GM23248 (cell line): ENCODE results near the gene AKIRIN1. TPM values are rescaled to one million over a fixed set of nuclear protein-coding genes. Genes with fewer than 3 reads are reported as not detected.

Experiments
- DNase-seq: peaks from one replicate; pipeline ENCODE4 v3.0.0-alpha.2; 2015
- H2AFZ ChIP-seq: fragments of 200-600 bp; sonication (generic); 2 replicates; pipeline ENCODE4 v1.6.1; 2016; ENCODE audit warnings: antibody characterized with exemption
- H3F3A ChIP-seq: fragments of 200-600 bp; sonication (generic); 2 replicates; pipeline ENCODE4 v1.6.1; 2016; ENCODE audit warnings: mild to moderate bottlenecking, antibody characterized with exemption, mixed run types; ENCODE audit not compliant: insufficient read depth
- H3K27ac ChIP-seq: fragments of 200-600 bp; sonication (generic); 2 replicates; pipeline ENCODE4 v1.5.1; 2016; ENCODE audit warnings: mild to moderate bottlenecking
- H3K27me3 ChIP-seq: fragments of 200-600 bp; sonication (generic); replicated peaks from 2 replicates; pipeline ENCODE4 v1.6.1; 2016; ENCODE audit warnings: mild to moderate bottlenecking; ENCODE audit not compliant: insufficient read depth
- H3K36me3 ChIP-seq: fragments of 200-600 bp; sonication (generic); 2 replicates; pipeline ENCODE4 v1.6.1; 2016; ENCODE audit warnings: low read depth, mild to moderate bottlenecking
- H3K4me1 ChIP-seq: fragments of 200-600 bp; sonication (generic); 2 replicates; pipeline ENCODE4 v1.6.1; 2016; ENCODE audit warnings: mild to moderate bottlenecking; ENCODE audit not compliant: insufficient read depth
- H3K4me2 ChIP-seq: fragments of 200-600 bp; sonication (generic); one replicate; pipeline ENCODE4 v1.6.1; 2016; ENCODE audit warnings: mild to moderate bottlenecking; ENCODE audit not compliant: unreplicated experiment
- H3K4me3 ChIP-seq: fragments of 200-600 bp; sonication (generic); 2 replicates; pipeline ENCODE4 v1.5.1; 2016; ENCODE audit warnings: mild to moderate bottlenecking
- H3K79me2 ChIP-seq: fragments of 200-600 bp; sonication (generic); 2 replicates; pipeline ENCODE4 v1.6.1; 2016; ENCODE audit warnings: mild to moderate bottlenecking; ENCODE audit not compliant: insufficient read depth
- H3K9ac ChIP-seq: fragments of 200-600 bp; sonication (generic); 2 replicates; pipeline ENCODE4 v1.6.1; 2016; ENCODE audit warnings: mild to moderate bottlenecking
- H3K9me2 ChIP-seq: fragments of 200-600 bp; sonication (generic); 2 replicates; pipeline ENCODE4 v1.6.1; 2016; ENCODE audit warnings: mixed run types, mild to moderate bottlenecking, moderate library complexity; ENCODE audit not compliant: insufficient read depth
- H3K9me3 ChIP-seq: fragments of 200-600 bp; sonication (generic); one replicate; pipeline ENCODE4 v1.6.1; 2017; ENCODE audit warnings: low read depth
- H4K20me1 ChIP-seq: fragments of 200-600 bp; sonication (generic); 2 replicates; pipeline ENCODE4 v1.6.0; 2016; ENCODE audit not compliant: insufficient read depth
- EZH2 ChIP-seq: fragments of 200-600 bp; sonication (generic); IDR thresholded peaks from 2 replicates; pipeline ENCODE4 v1.6.1; 2018; ENCODE audit warnings: antibody characterized with exemption, mild to moderate bottlenecking; ENCODE audit not compliant: insufficient read depth, poor library complexity, severe bottlenecking
- EZH2phosphoT487 ChIP-seq: fragments of 200-600 bp; sonication (generic); IDR thresholded peaks from 2 replicates; pipeline ENCODE4 v1.6.1; 2018; ENCODE audit warnings: antibody characterized with exemption, moderate library complexity, mild to moderate bottlenecking, low read depth; ENCODE audit not compliant: insufficient read depth
- WGBS, 2 experiments: methylation state at CpG; one replicate each; pipeline ENCODE4 v1.1.6; 2015 to 2017; ENCODE audit warnings: low lambda C conversion rate in 2 of 2, low coverage in 1 of 2; ENCODE audit errors: missing lambda C conversion rate in 2 of 2; 5-methylcytosine and 5-hydroxymethylcytosine counted together
- in situ Hi-C: fragments of 300-500 bp; cut with MboI; formaldehyde crosslinking; loops from 2 replicates; pipeline ENCODE4 v1.15.0; 2020
- polyA plus RNA-seq: library from polyadenylated mRNA; unstranded; fragments of >200 nt; fragmentation: Nextera tagmentation; extraction: Ambion mirVana; gene quantifications from 2 replicates; pipeline ENCODE4 v1.2.1, GENCODE V29; 2016
- total RNA-seq: library from RNA; depleted of rRNA; stranded (reverse); fragments of >200 nt; shearing (Covaris generic); gene quantifications from 2 replicates; pipeline ENCODE4 v1.2.3, GENCODE V29; 2014

Gene AKIRIN1
- total and polyA plus RNA-seq, 2 experiments from 2014 or later: 68.5 to 69.7 TPM

DNA sequence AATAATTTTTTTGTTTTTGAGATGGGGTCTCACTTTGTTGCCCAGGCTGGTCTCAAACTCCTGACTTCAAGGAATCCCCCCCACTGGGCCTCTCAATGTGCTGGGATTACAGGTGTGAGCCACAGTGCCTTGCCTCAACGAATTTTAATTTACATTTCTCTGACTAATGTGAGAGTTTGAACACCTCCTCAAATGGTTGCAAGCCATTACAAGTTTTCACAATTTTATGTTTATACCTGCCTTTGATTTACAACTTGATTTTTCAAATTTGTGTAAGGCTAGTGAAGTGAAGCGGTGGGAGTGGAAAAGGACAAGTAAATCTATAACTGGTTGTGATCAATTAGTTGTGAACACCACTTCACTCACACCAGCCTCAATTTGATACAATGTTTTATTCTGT is 40.5 kb upstream of the AKIRIN1 start:
- Histone ChIP-seq H3K9ac (no peak overlapping the region), H4K20me1 (no peaks in the 10 kb centered on the region), H3K79me2 (no peaks in the 10 kb centered on the region), H3K4me3 (no peak overlapping the region), H3F3A (0 out of 2 replicates have a peak, but pooled peaks cover 5% of the 10 kb centered on the region), H3K4me2 (no peak overlapping the region), H3K27me3 (no peaks in the 10 kb centered on the region), H3K9me2 (no peaks in the 10 kb centered on the region), H3K9me3 (no peaks in the 10 kb centered on the region), H3K4me1 (peaks cover 8% of the 10 kb centered on the region; the same call in 1 of the 2 replicates), H3K27ac (no peak overlapping the region), H3K36me3 (no peaks in the 10 kb centered on the region), H2AFZ (no peak overlapping the region)
- TF ChIP-seq EZH2: no peak
- TF ChIP-seq EZH2phosphoT487: no peak
- in situ Hi-C loops: no loop called here
- 48 to 54% methylated on average over 2 of the region's 2 CpGs for WGBS, 2 experiments
- no peak for DNase-seq

DNA sequence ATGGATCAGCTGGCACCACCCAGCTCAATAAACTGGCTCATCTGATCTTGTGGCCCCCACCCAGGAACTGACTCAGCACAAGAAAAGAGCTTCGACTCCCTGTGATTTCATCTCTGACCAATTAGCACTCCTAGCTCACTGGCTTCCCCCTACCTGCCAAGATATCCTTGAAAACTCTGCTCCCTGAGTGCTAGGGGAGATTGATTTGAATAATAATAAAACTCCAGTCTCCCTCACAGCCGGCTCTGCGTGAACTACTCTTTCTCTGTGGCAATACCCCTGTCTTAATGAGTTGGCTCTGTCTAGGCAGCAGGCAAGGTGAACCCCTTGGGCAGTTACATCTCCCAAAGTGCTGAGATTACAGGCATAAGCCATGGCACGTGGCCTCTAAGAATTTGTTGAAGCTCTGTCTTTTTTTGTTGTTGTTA is 37.6 kb upstream of the AKIRIN1 start:
- H3K27ac ChIP-seq: no peak overlapping the region
- peak; percentile 20 for DNase-seq
- 39 to 45% methylated on average over 4 of the region's 4 CpGs for WGBS, 2 experiments

DNA sequence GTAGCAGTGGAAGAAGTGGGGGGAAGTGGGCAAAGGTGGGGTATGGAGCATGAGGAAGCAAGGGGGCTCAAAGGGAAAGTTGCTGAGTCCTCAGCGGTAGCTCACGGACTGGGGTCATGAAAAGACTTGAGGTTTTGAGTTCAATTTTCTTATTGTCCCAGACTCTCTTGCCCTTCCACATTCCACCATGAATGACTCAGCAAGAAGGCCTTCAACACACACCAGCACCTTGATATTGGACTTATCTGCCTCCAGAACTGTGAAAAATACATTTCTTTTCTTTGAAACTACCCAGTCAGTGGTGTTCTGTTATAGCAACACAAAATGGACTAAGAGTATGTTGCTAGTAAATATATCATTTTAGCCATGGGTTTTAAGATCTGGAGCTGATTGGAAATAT is 32.1 kb upstream of the AKIRIN1 start:
- no peaks in the 10 kb centered on the region for H3K27me3 ChIP-seq
- H3K9ac ChIP-seq: no peak overlapping the region
- H3K4me2 ChIP-seq: no peak overlapping the region
- no peaks in the 10 kb centered on the region for H3K36me3 ChIP-seq
- H3K27ac ChIP-seq: no peak overlapping the region
- WGBS, 2 experiments: 88 to 93% methylated on average over 2 of the region's 2 CpGs
- peaks cover 21% of the 10 kb centered on the region for H3F3A ChIP-seq
- H3K9me2 ChIP-seq: no peaks in the 10 kb centered on the region
- H3K4me1 ChIP-seq: peaks cover 20% of the 10 kb centered on the region
- TF ChIP-seq EZH2: no peak
- TF ChIP-seq EZH2phosphoT487: no peak
- in situ Hi-C loops: no loop called here
- H3K4me3 ChIP-seq: no peak overlapping the region
- no peaks in the 10 kb centered on the region for H4K20me1 ChIP-seq
- no peaks in the 10 kb centered on the region for H3K79me2 ChIP-seq
- no peak overlapping the region for H2AFZ ChIP-seq
- DNase-seq: peak; percentile 38
- H3K9me3 ChIP-seq: no peaks in the 10 kb centered on the region

More for the DNA sequence above, 37.6 kb upstream of the AKIRIN1 start:
- Histone ChIP-seq H3K79me2 (no peaks in the 10 kb centered on the region), H3K9ac (no peak overlapping the region), H3K27me3 (no peaks in the 10 kb centered on the region), H3F3A (0 out of 2 replicates have a peak, but pooled peaks cover 5% of the 10 kb centered on the region), H4K20me1 (no peaks in the 10 kb centered on the region), H3K36me3 (no peaks in the 10 kb centered on the region), H3K9me3 (no peaks in the 10 kb centered on the region), H2AFZ (peak overlapping the region; percentile 29; the same call in 1 of the 2 replicates), H3K4me2 (no peak overlapping the region), H3K4me3 (no peak overlapping the region), H3K9me2 (no peaks in the 10 kb centered on the region), H3K4me1 (peaks cover 8% of the 10 kb centered on the region; the same call in 1 of the 2 replicates)
- TF ChIP-seq EZH2phosphoT487: no peak
- TF ChIP-seq EZH2: no peak
- in situ Hi-C loops: no loop called here

DNA sequence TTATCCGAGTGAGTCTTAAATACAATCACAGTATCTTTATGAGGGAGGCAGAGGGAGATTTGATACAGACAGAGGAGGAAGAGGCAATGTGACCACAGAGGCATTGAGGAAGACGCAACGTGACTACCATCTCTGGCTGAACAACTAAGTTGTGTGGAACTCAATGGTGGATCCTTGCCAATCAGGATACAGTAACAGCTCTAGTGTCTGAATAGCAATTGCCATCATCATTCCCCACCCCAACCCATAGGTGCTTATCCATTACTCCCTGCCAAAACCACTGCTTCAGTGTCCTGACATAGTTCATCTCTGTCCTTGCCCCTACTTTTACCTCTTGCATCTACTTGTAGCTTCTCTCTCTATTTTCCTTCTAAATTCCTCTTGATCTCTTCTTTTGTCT is 29.0 kb upstream of the AKIRIN1 start:
- Histone ChIP-seq H2AFZ (peak overlapping the region; percentile 53), H3K27me3 (no peaks in the 10 kb centered on the region), H4K20me1 (no peaks in the 10 kb centered on the region), H3K4me3 (peak overlapping the region; percentile 52), H3K27ac (peak overlapping the region; percentile 97), H3K79me2 (no peaks in the 10 kb centered on the region), H3K9me3 (no peaks in the 10 kb centered on the region), H3K9me2 (no peaks in the 10 kb centered on the region), H3K4me1 (peaks cover 20% of the 10 kb centered on the region), H3F3A (peaks cover 21% of the 10 kb centered on the region), H3K36me3 (no peaks in the 10 kb centered on the region), H3K4me2 (peak overlapping the region; percentile 83), H3K9ac (peak overlapping the region; percentile 65)
- WGBS, 2 experiments: 23 to 28% methylated on average over 3 of the region's 3 CpGs
- in situ Hi-C loops: no loop called here
- TF ChIP-seq EZH2 (no peak), EZH2phosphoT487 (no peak)
- DNase-seq: peak; percentile 95

DNA sequence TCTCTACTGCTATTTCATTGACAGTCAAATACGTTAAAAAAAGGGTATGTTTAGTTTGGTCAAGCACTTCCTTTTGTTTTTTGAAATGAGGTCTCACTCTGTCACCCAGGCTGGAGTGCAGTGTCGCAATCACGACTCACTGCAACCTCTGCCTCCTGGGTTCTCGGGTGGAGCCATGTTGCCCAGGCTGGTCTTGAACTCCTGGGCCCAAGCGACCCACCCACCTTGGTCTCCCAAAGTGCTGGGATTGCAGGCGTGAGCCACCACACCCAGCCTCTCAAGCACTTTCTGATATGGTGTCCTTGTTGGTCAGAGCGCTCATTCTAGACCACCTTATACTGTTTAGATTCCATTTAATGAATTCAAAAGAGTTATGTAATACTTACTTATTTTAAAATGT is 28.5 kb upstream of the AKIRIN1 start:
- Histone ChIP-seq H3K27me3 (no peaks in the 10 kb centered on the region), H3K79me2 (no peaks in the 10 kb centered on the region), H3K9ac (no peak overlapping the region), H3K4me2 (peak overlapping the region; percentile 83), H2AFZ (peak overlapping the region; percentile 9; the same call in 1 of the 2 replicates), H3K36me3 (no peaks in the 10 kb centered on the region), H4K20me1 (no peaks in the 10 kb centered on the region), H3K4me1 (peaks cover 20% of the 10 kb centered on the region), H3K4me3 (peak overlapping the region; percentile 3; the same call in 1 of the 2 replicates), H3K9me2 (no peaks in the 10 kb centered on the region), H3F3A (peaks cover 21% of the 10 kb centered on the region), H3K9me3 (no peaks in the 10 kb centered on the region), H3K27ac (peak overlapping the region; percentile 97)
- peak; percentile 58 for DNase-seq
- WGBS, 2 experiments: 73 to 80% methylated on average over 7 of the region's 7 CpGs
- TF ChIP-seq EZH2 (no peak), EZH2phosphoT487 (no peak)
- in situ Hi-C loops: no loop called here
